Natural killer cell (primary cell): ENCODE data around the gene CD99L2. TPM values are rescaled to one million over a fixed set of nuclear protein-coding genes. Genes with fewer than 3 reads are reported as not detected.

Experiments
- ATAC-seq, 3 donors: fragments of 150-1000 bp in 2 of 3; fragments of 200-7000 bp in 1 of 3; cut with Tn5 transposase; 1 replicate in 1 of 3; 2 replicates in 2 of 3; pipeline ENCODE4 v1.10.0; 2021; ENCODE audit warnings: mild to moderate bottlenecking in 2 of 3, moderate library complexity in 2 of 3
- DNase-seq, 2 donors: peaks; one replicate each; pipeline versions ENCODE4 v3.0.0 to v3.0.0-alpha.2; 2013 to 2021; ENCODE audit warnings: mixed read lengths in 1 of 2
- H3K27ac ChIP-seq: one replicate; pipeline ENCODE4 v1.5.1; 2013; ENCODE audit warnings: mild to moderate bottlenecking, low read length
- H3K27me3 ChIP-seq: one replicate; pipeline ENCODE4 v1.6.1; 2013; ENCODE audit warnings: low read length; ENCODE audit not compliant: control insufficient read depth, insufficient read depth
- H3K36me3 ChIP-seq: one replicate; pipeline ENCODE4 v1.6.1; 2013; ENCODE audit warnings: low read length; ENCODE audit not compliant: control insufficient read depth, insufficient read depth
- H3K4me1 ChIP-seq: one replicate; pipeline ENCODE4 v1.6.1; 2013; ENCODE audit warnings: low read length; ENCODE audit not compliant: control insufficient read depth, insufficient read depth
- H3K4me3 ChIP-seq: one replicate; pipeline ENCODE4 v1.5.1; 2013; ENCODE audit warnings: low read length
- H3K9me3 ChIP-seq: one replicate; pipeline ENCODE4 v1.6.1; 2013; ENCODE audit warnings: low read length; ENCODE audit not compliant: control insufficient read depth, insufficient read depth
- H3K27ac Mint-ChIP-seq, 2 donors: one replicate each; pipeline ENCODE4 v1.8.0; 2022; ENCODE audit warnings: mild to moderate bottlenecking in 2 of 2, mixed read lengths in 2 of 2, moderate library complexity in 1 of 2
- H3K27me3 Mint-ChIP-seq, 2 donors: one replicate each; pipeline ENCODE4 v1.8.0; 2022; ENCODE audit warnings: low read depth in 2 of 2, mixed read lengths in 2 of 2
- H3K36me3 Mint-ChIP-seq: one replicate; pipeline ENCODE4 v1.8.0; 2022; ENCODE audit warnings: mixed read lengths
- H3K4me1 Mint-ChIP-seq, 2 donors: one replicate each; pipeline ENCODE4 v1.8.0; 2022; ENCODE audit warnings: mixed read lengths in 2 of 2
- H3K4me3 Mint-ChIP-seq: one replicate; pipeline ENCODE4 v1.8.0; 2022; ENCODE audit warnings: mild to moderate bottlenecking, moderate library complexity, mixed read lengths
- H3K9me3 Mint-ChIP-seq, 2 donors: one replicate each; pipeline ENCODE4 v1.8.0; 2022; ENCODE audit warnings: mixed read lengths in 2 of 2
- CTCF ChIP-seq: fragments of 200-600 bp; IDR thresholded peaks from one replicate; pipeline ENCODE4 v1.8.0; 2022; ENCODE audit warnings: antibody characterized with exemption
- WGBS: methylation state at CpG from one replicate; pipeline ENCODE4 v1.1.7; 2013; ENCODE audit warnings: missing lambda C conversion rate; ENCODE audit not compliant: insufficient coverage; 5-methylcytosine and 5-hydroxymethylcytosine counted together
- intact Hi-C: fragments of 100-400 bp; cut with micrococcal nuclease; formaldehyde crosslinking; loops from one replicate; pipeline ENCODE4 v1.14.2; 2022
- total RNA-seq, 4 donors: library from RNA; stranded (reverse); fragments of 120-200 nt in 1 of 4; gene quantifications; one replicate each; pipeline versions ENCODE4 v1.2.3 to v1.2.4, GENCODE V29; 2013 to 2022

CD99L2 gene
- total RNA-seq, 3 donors from 2014 or later (not counting 1 experiment from before 2014, with no cell fraction given): 13.1 to 18.0 (median 15.7) TPM

GRCh38 chrX:150771116-150771515 lies 127.4 kb downstream of the CD99L2 start:
- intact Hi-C loops: no loop called here
- H3K27me3 ChIP-seq: no peaks in the 10 kb centered on the region

GRCh38 chrX:150770623-150771022 lies 127.8 kb downstream of the CD99L2 start:
- DNase-seq: no peak
- Histone ChIP-seq H3K9me3 (no peaks in the 10 kb centered on the region), H3K36me3 (no peaks in the 10 kb centered on the region), H3K4me3 (no peak overlapping the region), H3K4me1 (peaks cover 4% of the 10 kb centered on the region), H3K27ac (no peak overlapping the region), H3K27me3 (no peaks in the 10 kb centered on the region)
- Mint-ChIP-seq H3K27me3 (no peaks in the 10 kb centered on the region), H3K27ac (no peak overlapping the region), H3K4me1 (peaks cover 0 to 7% of the 10 kb centered on the region in 2 donors), H3K9me3 (no peaks in the 10 kb centered on the region), H3K36me3 (no peaks in the 10 kb centered on the region), H3K4me3 (no peak overlapping the region)
- intact Hi-C loops: no loop called here
- 96% methylated on average over 17 of the region's 17 CpGs for WGBS
- no peak for ATAC-seq
- TF ChIP-seq CTCF: no peak

More at GRCh38 chrX:150771116-150771515, 127.4 kb downstream of the CD99L2 start:
- Histone ChIP-seq H3K9me3 (no peaks in the 10 kb centered on the region), H3K27ac (no peak overlapping the region), H3K4me3 (no peak overlapping the region), H3K4me1 (peaks cover 4% of the 10 kb centered on the region), H3K36me3 (no peaks in the 10 kb centered on the region)
- ATAC-seq (no peak), DNase-seq (no peak)
- H3K9me3 Mint-ChIP-seq: no peaks in the 10 kb centered on the region
- H3K36me3 Mint-ChIP-seq: no peaks in the 10 kb centered on the region
- WGBS: 95% methylated on average over 16 of the region's 16 CpGs
- H3K4me1 Mint-ChIP-seq: peaks cover 0 to 7% of the 10 kb centered on the region in 2 donors
- TF ChIP-seq CTCF: no peak
- H3K4me3 Mint-ChIP-seq: no peak overlapping the region
- no peak overlapping the region for H3K27ac Mint-ChIP-seq
- no peaks in the 10 kb centered on the region for H3K27me3 Mint-ChIP-seq

- no peaks in the 10 kb centered on the region for H3K9me3 Mint-ChIP-seq
- 95% methylated on average over 13 of the region's 13 CpGs for WGBS
Measured at GRCh38 chrX:150769408-150769807, 129.1 kb downstream of the CD99L2 start.

More at GRCh38 chrX:150769408-150769807, 129.1 kb downstream of the CD99L2 start:
- Histone ChIP-seq H3K27ac (no peak overlapping the region), H3K36me3 (no peaks in the 10 kb centered on the region), H3K27me3 (no peaks in the 10 kb centered on the region), H3K4me1 (peaks cover 4% of the 10 kb centered on the region), H3K4me3 (no peak overlapping the region), H3K9me3 (no peaks in the 10 kb centered on the region)
- Mint-ChIP-seq H3K36me3 (no peaks in the 10 kb centered on the region), H3K4me3 (no peak overlapping the region), H3K4me1 (peaks cover 0 to 7% of the 10 kb centered on the region in 2 donors), H3K27me3 (no peaks in the 10 kb centered on the region), H3K27ac (no peak overlapping the region)
- no peak for ATAC-seq
- no peak for TF ChIP-seq CTCF
- DNase-seq: no peak
- intact Hi-C loops: no loop called here
